GM18867 (cell line): ENCODE results near the gene PGAP6.
"Not testable (repeated sequence)": the region's sequence is repeated elsewhere in the genome, so short reads cannot be mapped to it uniquely, and the experiment has no call there.

Source experiments
- ATAC-seq: cut with Tn5 transposase; IDR thresholded peaks from one replicate; pipeline ENCODE4 v1.9.1; 2021; ENCODE audit warnings: mild to moderate bottlenecking, moderate library complexity; ENCODE audit not compliant: unreplicated experiment

PGAP6 gene

DNA sequence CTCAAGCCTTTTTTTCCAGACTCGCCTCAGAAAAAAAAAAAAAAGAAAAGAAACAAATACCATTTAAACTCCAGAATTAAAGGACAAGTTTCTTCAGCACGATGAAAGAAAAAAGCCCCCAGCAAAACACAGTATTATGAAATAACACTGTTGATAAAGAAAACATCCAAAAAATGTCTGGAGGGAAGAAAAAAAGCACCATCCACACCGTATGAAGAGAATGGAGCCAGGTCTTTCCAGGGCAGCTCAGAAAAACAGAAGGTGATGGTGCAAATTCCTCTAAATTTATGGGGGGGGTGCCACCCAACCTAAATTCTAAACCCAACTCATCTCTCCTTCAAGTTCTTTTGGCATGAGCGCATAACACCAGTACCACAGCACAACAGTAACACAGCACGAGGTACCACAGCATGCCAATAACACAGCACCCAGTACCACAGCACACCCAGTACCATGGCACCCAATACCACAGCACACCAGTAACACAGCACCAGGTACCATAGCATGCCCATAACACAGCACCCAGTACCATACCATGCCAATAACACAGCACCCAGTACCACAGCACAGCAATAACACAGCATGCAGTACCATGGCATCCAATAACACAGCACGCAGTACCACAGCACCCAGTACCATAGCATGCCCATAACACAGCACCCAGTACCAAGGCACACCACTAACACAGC lies 48.2 kb downstream of the PGAP6 start:
- ATAC-seq: no peak

- ATAC-seq: not testable (repeated sequence)
Measured at GRCh38 chr16:331181-331814, 50.5 kb downstream of the PGAP6 start.

DNA sequence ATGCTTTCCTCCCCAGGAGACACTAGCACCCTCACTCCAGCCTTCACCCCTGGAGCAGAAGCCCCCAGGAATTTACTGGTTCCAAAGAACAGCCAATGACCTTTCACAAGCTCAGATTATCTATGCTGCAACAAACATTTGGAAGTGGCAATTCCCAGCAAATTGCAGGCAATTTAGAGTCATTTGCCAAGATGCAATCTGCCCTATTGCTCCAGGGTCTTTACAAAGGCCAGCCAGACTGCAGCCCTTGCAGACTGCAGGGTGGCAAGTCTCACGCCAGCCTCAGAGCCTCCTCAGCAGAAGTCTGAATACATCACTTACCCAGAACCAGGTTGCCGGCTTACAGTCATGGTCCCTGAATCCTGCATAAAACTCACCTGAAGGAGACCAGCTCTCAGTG lies 51.0 kb downstream of the PGAP6 start:
- no peak for ATAC-seq

DNA sequence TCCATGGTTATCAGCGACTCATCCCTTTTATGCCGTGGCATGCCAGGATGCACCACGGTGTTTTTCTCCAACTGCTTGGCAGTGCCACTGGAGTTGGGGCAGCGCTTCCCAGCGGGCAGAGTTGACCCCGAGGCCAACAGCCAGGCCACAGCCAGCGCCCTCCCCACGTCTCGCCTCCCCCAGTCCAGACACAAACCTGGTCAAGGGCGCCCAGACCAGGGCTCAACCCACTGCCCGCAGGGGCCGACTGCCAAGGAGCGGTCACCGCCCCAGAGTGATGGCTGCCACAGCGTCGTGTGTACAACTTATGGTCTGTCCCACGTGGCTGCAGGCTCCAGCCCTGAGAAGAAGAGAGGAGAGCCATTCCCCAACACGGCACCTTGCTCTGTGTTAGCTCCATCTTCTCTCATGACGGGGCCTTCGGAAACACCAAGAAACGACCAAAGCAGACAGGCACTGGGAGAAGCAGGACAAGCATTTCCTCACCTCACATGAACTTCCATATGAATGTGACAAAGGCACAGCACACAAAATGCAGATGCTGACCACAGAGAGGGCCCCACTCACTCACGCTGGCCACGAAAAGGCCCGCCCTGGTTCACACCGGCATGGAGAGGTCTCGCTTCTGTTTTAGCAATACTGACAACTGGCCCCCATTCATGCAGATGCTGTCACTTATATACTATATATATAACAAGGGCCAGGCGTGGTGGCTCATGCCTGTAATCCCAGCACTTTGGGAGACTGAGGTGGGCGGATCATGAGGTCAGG lies 56.2 kb downstream of the PGAP6 start:
- ATAC-seq: no peak

GRCh38 chr16:324451-325334 lies 57.1 kb downstream of the PGAP6 start:
- no peak for ATAC-seq

GRCh38 chr16:324201-324450 lies 57.7 kb downstream of the PGAP6 start:
- ATAC-seq: no peak

GRCh38 chr16:322476-323143 lies 59.2 kb downstream of the PGAP6 start:
- ATAC-seq: no peak

- no peak for ATAC-seq
Measured at GRCh38 chr16:321532-321931, 60.2 kb downstream of the PGAP6 start.
